Measurements from ENCODE around the gene PAPSS2.
"Not testable (repeated sequence)": the region's sequence is repeated elsewhere in the genome, so short reads cannot be mapped to it uniquely, and the experiment has no call there.

PAPSS2 gene

DNA sequence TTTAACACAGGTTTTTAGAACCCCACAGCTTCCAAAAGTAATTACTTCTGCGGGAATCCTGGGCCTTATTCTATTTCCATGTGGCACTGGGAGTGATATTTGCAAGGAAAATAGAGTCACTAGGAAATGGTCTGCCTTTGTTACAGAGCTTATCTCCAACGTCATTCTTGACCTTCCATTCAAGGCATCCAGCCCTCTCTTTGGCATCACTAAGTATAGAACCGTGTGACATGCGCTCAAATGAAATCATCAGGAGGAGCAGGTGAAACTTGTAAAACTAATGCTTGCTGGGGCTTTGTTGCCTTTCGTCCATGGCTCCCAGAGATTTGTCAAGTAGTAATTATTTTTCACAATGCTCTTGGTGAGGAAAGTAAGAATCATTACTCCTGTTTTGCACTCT lies 73.4 kb downstream of the PAPSS2 start:
- no CpG with 5 or more reads among the region's 5 CpGs for WGBS (ENCODE audit: extremely low coverage, insufficient coverage, insufficient read length)
- Histone ChIP-seq H4K12ac (ENCODE audit: low read depth, low read length) (no peak overlapping the region), H3K4me1 (ENCODE audit: control insufficient read depth in 1 of 2, insufficient read depth in 2 of 2, low read length in 2 of 2) (peaks cover 0 to 3% of the 10 kb centered on the region in 2 experiments), H2BK120ac (ENCODE audit: insufficient read depth, low read length, poor library complexity) (no peak overlapping the region), H3K9ac (ENCODE audit: low read length) (no peak overlapping the region), H4K91ac (ENCODE audit: low read depth, low read length) (no peak overlapping the region), H3K9me3 (ENCODE audit: insufficient read depth, low read depth, low read length) (no peaks in the 10 kb centered on the region), H3K36me3 (ENCODE audit: control insufficient read depth in 1 of 2, insufficient read depth in 2 of 2, low read length in 2 of 2) (no peaks in the 10 kb centered on the region), H3K14ac (ENCODE audit: low read length) (no peak overlapping the region), H3K23ac (ENCODE audit: low read length) (no peak overlapping the region), H3K27me3 (ENCODE audit: insufficient read depth, low read length) (no peaks in the 10 kb centered on the region), H3K79me2 (ENCODE audit: control insufficient read depth, insufficient read depth, low read length, poor library complexity) (no peaks in the 10 kb centered on the region), H2AK5ac (ENCODE audit: low read length) (no peak overlapping the region), H2BK12ac (ENCODE audit: low read length) (no peak overlapping the region), H2BK5ac (ENCODE audit: low read depth, low read length, poor library complexity) (no peak overlapping the region), H3K18ac (ENCODE audit: low read length) (no peak overlapping the region), H3K79me1 (ENCODE audit: low read length) (no peaks in the 10 kb centered on the region), H3K27ac (ENCODE audit: low read depth, low read length) (no peak overlapping the region), H3K4me2 (ENCODE audit: low read length) (no peak overlapping the region), H3K4me3 (ENCODE audit: low read depth, low read length) (no peak overlapping the region), H3K4ac (ENCODE audit: low read depth, low read length) (no peak overlapping the region), H2AFZ (ENCODE audit: insufficient read depth, low read length, poor library complexity) (no peak overlapping the region), H4K8ac (ENCODE audit: low read depth, low read length) (no peak overlapping the region)
- DNase-seq: no peak

- Histone ChIP-seq H3K4ac (ENCODE audit: low read depth, low read length) (no peak overlapping the region), H3K4me3 (ENCODE audit: low read depth, low read length) (no peak overlapping the region), H3K4me1 (ENCODE audit: control insufficient read depth in 1 of 2, insufficient read depth in 2 of 2, low read length in 2 of 2) (peaks cover 0 to 3% of the 10 kb centered on the region in 2 experiments), H3K79me1 (ENCODE audit: low read length) (no peaks in the 10 kb centered on the region), H3K14ac (ENCODE audit: low read length) (no peak overlapping the region), H3K27me3 (ENCODE audit: insufficient read depth, low read length) (no peaks in the 10 kb centered on the region), H3K36me3 (ENCODE audit: control insufficient read depth in 1 of 2, insufficient read depth in 2 of 2, low read length in 2 of 2) (no peaks in the 10 kb centered on the region), H3K79me2 (ENCODE audit: control insufficient read depth, insufficient read depth, low read length, poor library complexity) (no peaks in the 10 kb centered on the region), H2AFZ (ENCODE audit: insufficient read depth, low read length, poor library complexity) (no peak overlapping the region), H2BK5ac (ENCODE audit: low read depth, low read length, poor library complexity) (no peak overlapping the region), H3K9ac (ENCODE audit: low read length) (no peak overlapping the region), H2BK12ac (ENCODE audit: low read length) (no peak overlapping the region), H4K91ac (ENCODE audit: low read depth, low read length) (no peak overlapping the region), H2BK120ac (ENCODE audit: insufficient read depth, low read length, poor library complexity) (no peak overlapping the region), H3K27ac (ENCODE audit: low read depth, low read length) (no peak overlapping the region), H3K18ac (ENCODE audit: low read length) (no peak overlapping the region), H3K9me3 (ENCODE audit: insufficient read depth, low read depth, low read length) (no peaks in the 10 kb centered on the region), H2AK5ac (ENCODE audit: low read length) (no peak overlapping the region), H3K4me2 (ENCODE audit: low read length) (peak overlapping the region; percentile 52), H3K23ac (ENCODE audit: low read length) (no peak overlapping the region), H4K12ac (ENCODE audit: low read depth, low read length) (no peak overlapping the region), H4K8ac (ENCODE audit: low read depth, low read length) (no peak overlapping the region)
- DNase-seq: peak in 1 of 2 donors; percentile 60
- no CpG with 5 or more reads among the region's 7 CpGs for WGBS (ENCODE audit: extremely low coverage, insufficient coverage, insufficient read length)
Observed at GRCh38 chr10:87734987-87735827, 75.5 kb downstream of the PAPSS2 start.

- H3K18ac ChIP-seq (ENCODE audit: low read length); H3K23ac ChIP-seq (ENCODE audit: low read length); H2BK5ac ChIP-seq (ENCODE audit: low read depth, low read length, poor library complexity); H2BK120ac ChIP-seq (ENCODE audit: insufficient read depth, low read length, poor library complexity); H4K8ac ChIP-seq (ENCODE audit: low read depth, low read length); H3K14ac ChIP-seq (ENCODE audit: low read length); H3K9me3 ChIP-seq (ENCODE audit: insufficient read depth, low read depth, low read length); H3K27ac ChIP-seq (ENCODE audit: low read depth, low read length); H4K91ac ChIP-seq (ENCODE audit: low read depth, low read length); H3K36me3 ChIP-seq (ENCODE audit: control insufficient read depth in 1 of 2, insufficient read depth in 2 of 2, low read length in 2 of 2); H3K4me2 ChIP-seq (ENCODE audit: low read length); H3K4ac ChIP-seq (ENCODE audit: low read depth, low read length); H3K9ac ChIP-seq (ENCODE audit: low read length); DNase-seq; H3K27me3 ChIP-seq (ENCODE audit: insufficient read depth, low read length); H3K4me1 ChIP-seq (ENCODE audit: control insufficient read depth in 1 of 2, insufficient read depth in 2 of 2, low read length in 2 of 2); H2AFZ ChIP-seq (ENCODE audit: insufficient read depth, low read length, poor library complexity); H4K12ac ChIP-seq (ENCODE audit: low read depth, low read length); H2AK5ac ChIP-seq (ENCODE audit: low read length); H2BK12ac ChIP-seq (ENCODE audit: low read length); H3K79me2 ChIP-seq (ENCODE audit: control insufficient read depth, insufficient read depth, low read length, poor library complexity); H3K4me3 ChIP-seq (ENCODE audit: low read depth, low read length); H3K79me1 ChIP-seq (ENCODE audit: low read length): not testable (repeated sequence)
- WGBS (ENCODE audit: extremely low coverage, insufficient coverage, insufficient read length): no CpG with 5 or more reads among the region's 1 CpG
Observed at GRCh38 chr10:87738253-87738652, 78.6 kb downstream of the PAPSS2 start.

- Histone ChIP-seq H3K14ac (ENCODE audit: low read length) (no peak overlapping the region), H3K27ac (ENCODE audit: low read depth, low read length) (no peak overlapping the region), H2BK5ac (ENCODE audit: low read depth, low read length, poor library complexity) (no peak overlapping the region), H2AK5ac (ENCODE audit: low read length) (no peak overlapping the region), H3K18ac (ENCODE audit: low read length) (no peak overlapping the region), H4K12ac (ENCODE audit: low read depth, low read length) (no peak overlapping the region), H3K27me3 (ENCODE audit: insufficient read depth, low read length) (no peaks in the 10 kb centered on the region), H3K9me3 (ENCODE audit: insufficient read depth, low read depth, low read length) (no peaks in the 10 kb centered on the region), H3K79me2 (ENCODE audit: control insufficient read depth, insufficient read depth, low read length, poor library complexity) (no peaks in the 10 kb centered on the region), H3K4ac (ENCODE audit: low read depth, low read length) (no peak overlapping the region), H2AFZ (ENCODE audit: insufficient read depth, low read length, poor library complexity) (no peak overlapping the region), H2BK12ac (ENCODE audit: low read length) (no peak overlapping the region), H3K79me1 (ENCODE audit: low read length) (no peaks in the 10 kb centered on the region), H4K8ac (ENCODE audit: low read depth, low read length) (no peak overlapping the region), H2BK120ac (ENCODE audit: insufficient read depth, low read length, poor library complexity) (no peak overlapping the region), H3K23ac (ENCODE audit: low read length) (no peak overlapping the region), H3K36me3 (ENCODE audit: control insufficient read depth in 1 of 2, insufficient read depth in 2 of 2, low read length in 2 of 2) (no peaks in the 10 kb centered on the region), H3K4me3 (ENCODE audit: low read depth, low read length) (no peak overlapping the region), H4K91ac (ENCODE audit: low read depth, low read length) (no peak overlapping the region), H3K4me2 (ENCODE audit: low read length) (no peak overlapping the region), H3K4me1 (ENCODE audit: control insufficient read depth in 1 of 2, insufficient read depth in 2 of 2, low read length in 2 of 2) (peaks cover 0 to 3% of the 10 kb centered on the region in 2 experiments), H3K9ac (ENCODE audit: low read length) (no peak overlapping the region)
- DNase-seq: no peak
- no CpG with 5 or more reads among the region's 4 CpGs for WGBS (ENCODE audit: extremely low coverage, insufficient coverage, insufficient read length)
Observed at GRCh38 chr10:87739703-87740102, 80.0 kb downstream of the PAPSS2 start.

Measured in trophoblast cell (in vitro differentiated cells and primary cell).